Muscle of back (tissue), 11 donors: Measurements from ENCODE around the gene CNNM1. TPM values are rescaled to one million over a fixed set of nuclear protein-coding genes. Genes with fewer than 3 reads are reported as not detected.

ENCODE experiments used
- DNase-seq, 3 donors: peaks; one replicate each; pipeline versions ENCODE4 v3.0.0 to v3.0.0-alpha.2; 2013
- polyA plus RNA-seq, 10 donors: library from polyadenylated mRNA; unstranded; fragments of 120-200 nt; gene quantifications; one replicate each; pipeline ENCODE4 v1.2.1, GENCODE V29; 2013; ENCODE audit not compliant: insufficient read length in 10 of 10

CNNM1 gene
- polyA plus RNA-seq, 10 donors: 0.01 to 0.19 (median 0.08) TPM; not detected in 5

DNA sequence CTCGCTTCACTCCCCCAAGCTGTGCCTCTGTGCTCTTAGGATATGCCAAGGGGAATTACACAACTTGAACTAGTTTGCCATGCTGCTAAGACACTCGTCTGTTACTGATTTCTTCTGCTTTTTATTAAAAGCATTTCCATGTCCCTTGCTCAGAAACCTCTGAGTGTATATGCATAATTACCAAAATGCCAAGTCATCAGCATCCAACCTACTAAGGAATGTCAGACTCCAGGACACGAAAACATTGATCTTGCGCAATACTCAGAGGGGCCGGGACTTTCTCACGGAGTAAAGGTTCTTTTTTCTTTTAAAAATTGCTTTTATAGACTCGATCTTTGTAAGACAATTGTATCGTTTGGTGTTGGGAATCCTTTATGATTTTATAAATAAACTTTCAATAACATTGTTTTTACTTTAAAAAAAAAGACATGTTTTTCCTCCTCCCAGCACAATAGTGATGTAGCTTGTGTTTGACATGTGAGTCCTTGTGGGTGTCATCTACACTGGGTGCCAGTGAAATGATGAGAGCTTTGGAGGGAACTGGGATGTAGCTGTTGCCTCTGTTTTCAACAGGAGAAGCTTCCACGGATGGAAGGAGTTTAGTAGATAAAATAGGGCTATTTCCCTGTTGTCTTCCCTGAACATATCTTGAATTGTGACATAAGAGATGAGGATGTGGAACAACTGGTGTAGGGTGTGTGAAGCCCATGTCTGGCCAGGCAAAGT is 43.6 kb downstream of the CNNM1 start:
- DNase-seq: peak in 1 of 3 donors; percentile 51

DNA sequence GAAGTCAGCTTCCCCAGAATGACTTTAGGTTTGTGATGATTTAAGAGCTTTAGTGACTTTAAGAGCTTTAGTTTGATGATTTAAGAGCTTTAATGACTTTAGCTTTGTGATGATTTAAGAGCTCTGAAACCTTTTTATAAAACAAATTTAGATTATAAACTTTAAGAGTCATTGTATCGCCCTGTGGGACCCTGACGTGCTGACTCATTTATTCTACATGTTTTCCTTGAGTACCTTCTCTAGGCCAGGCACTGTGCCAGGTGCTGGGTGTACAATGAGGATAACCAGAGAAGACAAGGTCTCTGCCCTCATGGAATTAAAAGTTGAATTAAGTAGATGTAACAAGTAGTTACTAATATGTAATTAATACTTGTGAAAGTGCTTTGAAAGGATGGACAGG is 45.4 kb downstream of the CNNM1 start:
- peak in 1 of 3 donors; percentile 25 for DNase-seq

DNA sequence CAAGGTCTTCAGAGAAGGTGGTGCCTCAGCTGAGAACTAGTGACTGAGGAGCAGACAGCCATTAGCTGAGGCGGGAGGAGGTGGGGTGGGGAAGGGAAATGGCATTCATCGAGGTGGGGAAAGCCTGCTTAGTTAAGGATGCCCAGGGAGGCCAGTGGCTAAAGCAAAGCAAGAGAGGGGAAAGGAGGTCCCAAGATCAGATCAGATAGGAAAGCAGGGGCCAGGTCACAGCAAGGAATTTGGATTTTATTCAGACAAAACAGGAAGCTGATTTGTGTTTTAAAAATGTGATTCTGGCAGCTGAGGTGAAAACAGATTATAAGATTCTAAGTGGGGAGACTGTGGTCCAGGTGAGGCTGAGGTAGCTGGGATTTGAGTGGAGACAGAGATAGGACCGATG is 45.8 kb downstream of the CNNM1 start:
- no peak for DNase-seq

DNA sequence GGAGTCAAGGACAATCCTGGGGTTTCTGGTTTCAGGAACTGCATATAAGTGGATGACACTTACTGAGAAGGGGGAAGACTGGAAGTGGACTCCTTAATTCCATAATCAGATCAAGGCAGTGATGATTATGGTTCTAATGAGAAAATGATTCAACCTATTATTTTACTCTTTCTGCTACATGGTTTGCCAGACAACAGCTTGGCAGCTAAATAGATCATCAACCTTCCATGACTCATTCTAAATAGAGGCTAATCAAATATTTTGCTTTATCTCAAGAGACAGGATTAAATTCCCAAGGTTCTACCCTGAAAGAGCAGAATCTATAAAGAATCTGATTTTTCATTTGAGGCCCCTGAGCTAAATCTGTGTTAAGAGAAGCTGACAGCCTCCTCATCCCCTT is 46.3 kb downstream of the CNNM1 start:
- DNase-seq: no peak

DNA sequence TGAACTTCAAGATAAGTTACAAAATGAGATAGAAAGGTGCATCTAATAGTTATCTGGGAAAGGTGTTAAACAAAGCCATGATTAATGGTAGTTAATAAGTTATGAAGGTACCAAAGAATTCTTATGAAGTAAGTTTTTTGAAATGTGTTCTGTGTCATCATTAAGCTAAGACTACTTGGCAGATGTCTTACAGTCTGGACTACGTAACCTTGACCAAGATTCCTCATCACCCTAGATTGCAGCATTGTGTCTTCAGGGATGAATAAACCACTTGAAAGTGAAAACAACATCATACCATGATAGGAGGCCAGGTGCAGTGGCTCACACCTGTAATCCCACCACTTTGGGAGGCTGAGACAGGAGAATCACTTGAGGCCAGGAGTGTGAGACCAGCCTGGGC is 53.0 kb downstream of the CNNM1 start:
- no peak for DNase-seq

DNA sequence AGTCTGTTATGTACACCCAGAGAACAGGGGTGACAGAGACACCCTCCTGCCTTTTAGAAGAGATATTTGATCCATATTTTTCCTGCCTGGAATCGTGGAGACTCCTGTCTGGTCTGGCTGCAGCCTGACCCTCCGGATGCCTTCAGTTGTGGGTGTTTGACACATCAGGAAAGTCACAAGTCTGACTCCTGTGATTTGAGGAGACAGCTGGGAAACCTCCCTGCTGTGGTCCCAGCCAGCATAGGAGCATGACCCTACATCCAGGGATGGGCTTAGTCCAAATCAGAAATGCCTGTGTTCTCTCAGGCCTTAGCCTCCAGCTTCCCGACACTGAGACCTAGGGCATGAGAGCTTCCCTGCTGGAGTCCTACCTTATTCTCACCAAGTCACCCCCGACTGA is 57.9 kb downstream of the CNNM1 start:
- no peak for DNase-seq

DNA sequence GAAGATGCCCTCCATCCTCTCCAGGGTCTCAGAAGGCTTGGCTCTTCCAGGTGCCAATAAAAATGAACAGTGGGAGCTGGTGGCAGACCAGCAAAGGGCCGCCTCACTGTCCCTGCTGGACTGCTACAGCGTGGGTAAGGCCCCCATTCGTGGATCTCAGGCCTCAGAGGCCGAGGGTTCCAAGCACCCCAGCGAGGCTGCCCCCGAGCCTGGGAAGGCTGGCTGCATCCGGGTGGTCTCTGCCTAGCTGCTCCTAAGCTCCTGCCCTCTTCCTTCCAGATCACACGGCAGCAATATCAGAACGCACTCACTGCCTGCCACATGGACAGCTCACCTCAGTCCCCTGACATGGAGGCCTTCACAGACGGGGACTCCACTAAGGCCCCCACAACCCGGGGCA is 58.4 kb downstream of the CNNM1 start:
- no peak for DNase-seq

DNA sequence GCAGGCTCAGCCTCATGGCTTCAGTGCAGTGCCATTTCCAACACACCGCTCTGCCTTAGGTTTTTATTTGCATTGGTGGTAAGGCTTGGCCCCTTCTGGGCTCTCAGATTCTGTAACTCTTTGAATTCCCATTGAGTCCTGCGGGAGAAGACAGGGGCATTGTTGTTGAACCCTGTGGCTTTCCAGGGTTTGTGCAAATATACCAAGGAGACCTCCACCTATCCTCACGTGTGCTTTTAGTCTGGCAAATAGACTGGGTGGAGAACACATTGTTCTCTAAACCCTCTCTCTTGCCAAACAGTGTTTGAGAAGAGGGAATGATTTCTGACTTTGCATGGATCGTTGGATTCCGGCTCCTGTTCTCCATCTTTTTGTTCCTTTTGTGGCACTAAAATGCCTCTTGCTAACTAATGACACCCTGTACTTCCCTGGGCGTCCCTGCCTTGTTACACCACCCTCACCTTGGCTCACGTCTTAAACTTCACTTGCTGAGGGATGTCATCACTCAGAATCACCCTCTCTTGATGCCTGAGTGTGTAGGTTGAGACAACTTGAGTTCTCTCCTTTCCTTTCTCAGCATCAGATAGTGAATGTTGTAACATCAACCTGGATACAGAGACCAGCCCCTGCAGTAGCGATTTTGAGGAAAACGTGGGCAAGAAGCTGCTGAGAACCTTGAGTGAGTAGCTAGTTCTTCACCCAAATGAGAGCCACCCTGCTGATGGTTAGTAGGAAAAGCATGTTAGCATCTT is 60.7 kb downstream of the CNNM1 start:
- no peak for DNase-seq

DNA sequence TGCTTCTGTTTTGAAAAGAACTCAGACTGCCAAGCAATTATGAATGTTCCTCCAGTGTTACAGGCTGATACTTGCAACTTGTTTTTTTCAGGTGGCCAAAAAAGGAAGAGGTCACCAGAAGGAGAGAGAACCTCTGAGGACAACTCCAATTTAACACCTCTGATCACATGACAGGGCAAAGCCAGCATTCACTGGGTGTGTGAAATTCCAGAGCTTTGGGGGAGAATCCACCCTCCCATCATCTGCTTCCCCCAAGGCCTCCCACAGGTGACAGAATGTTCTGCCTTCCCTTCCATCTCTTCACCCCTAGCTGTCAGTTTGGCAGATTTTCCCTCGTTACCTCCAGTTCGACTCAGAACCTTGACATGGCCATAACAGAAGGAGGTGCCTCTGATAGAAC is 62.2 kb downstream of the CNNM1 start:
- no peak for DNase-seq

DNA sequence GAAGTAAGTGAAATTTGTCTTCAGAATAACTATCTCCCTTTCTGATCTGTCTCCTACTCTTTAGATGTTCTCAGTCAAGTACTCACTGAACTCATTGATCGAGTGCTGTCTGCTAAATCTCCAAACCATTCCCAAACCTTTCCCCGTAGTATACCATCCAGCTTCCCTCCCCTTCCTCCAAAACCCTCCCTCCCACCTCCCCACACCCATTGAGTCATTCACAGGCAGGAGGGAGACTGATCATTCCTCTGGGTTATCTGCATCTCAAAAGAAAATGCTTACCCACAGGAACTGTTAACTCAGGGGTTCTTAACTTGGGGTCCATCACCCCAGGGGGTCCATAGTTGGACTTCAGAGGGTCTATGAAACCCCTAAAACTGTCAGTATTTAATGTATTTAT is 63.9 kb downstream of the CNNM1 start:
- no peak for DNase-seq

DNA sequence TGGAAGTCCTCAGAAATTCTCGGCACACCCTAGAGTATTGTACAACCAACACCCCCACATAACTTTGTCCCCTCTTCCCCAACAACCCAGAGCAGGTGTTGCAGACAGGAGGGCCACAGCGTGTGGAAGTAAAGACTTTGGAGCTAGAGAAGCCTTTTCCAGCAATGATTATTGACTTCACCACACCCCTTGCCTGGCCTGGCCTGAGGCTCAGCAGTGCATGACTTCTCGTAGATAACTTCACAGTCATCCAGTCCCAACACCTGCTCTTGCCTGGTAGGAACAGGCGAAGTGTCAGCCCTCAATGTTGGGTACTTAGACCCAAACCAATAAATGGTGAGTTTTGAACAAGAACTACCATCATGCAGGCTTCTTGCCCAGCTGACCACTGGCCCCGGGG is 64.5 kb downstream of the CNNM1 start:
- no peak for DNase-seq

DNA sequence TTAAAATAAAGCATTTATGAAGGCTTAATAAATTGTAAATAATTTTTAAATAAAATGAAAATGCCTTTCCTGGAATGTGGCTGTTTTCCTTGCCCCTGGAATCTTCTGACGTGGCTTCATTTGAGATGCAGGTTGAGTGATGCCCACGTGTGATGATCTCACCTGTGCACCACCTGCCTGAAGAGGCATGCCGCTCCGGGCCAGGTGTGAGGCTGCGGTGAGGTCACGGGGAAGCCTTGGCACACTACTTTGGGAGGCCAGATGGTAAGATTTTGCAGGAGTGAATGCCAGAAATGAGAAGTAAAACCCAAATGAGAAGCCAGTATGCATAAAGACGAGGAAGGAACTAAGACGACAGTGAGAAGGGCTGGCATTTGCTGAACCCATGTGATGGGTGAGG is 65.1 kb downstream of the CNNM1 start:
- DNase-seq: no peak

DNA sequence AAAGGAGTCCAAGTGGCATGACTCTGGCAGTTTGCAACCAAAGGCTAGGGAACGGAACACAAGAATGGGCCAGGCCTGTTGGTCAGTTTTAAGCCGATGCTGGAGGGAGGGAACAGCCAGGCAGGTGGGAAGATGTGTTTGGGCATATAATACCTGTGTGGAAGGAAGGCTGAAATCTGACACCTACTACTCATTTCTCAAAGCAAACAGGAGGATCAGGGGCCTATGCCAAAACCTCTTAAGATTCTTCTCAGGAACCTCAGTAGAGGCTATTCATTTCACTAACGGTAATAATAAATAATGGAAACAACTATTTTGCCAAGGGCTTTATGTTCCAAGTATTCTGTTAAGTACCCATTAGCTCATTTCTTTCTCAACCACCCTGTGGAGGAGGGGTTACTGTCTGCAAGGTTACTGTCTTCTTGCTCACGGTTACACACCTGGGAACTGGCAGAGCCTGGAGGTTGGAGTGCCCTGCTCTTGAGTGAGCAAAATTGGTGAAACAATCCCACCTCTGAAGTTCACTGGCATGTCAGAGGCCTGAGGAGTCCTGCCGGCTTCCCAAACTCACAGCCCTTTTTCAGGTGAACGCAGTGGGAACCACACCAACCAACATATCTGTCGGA is 65.7 kb downstream of the CNNM1 start:
- no peak for DNase-seq

DNA sequence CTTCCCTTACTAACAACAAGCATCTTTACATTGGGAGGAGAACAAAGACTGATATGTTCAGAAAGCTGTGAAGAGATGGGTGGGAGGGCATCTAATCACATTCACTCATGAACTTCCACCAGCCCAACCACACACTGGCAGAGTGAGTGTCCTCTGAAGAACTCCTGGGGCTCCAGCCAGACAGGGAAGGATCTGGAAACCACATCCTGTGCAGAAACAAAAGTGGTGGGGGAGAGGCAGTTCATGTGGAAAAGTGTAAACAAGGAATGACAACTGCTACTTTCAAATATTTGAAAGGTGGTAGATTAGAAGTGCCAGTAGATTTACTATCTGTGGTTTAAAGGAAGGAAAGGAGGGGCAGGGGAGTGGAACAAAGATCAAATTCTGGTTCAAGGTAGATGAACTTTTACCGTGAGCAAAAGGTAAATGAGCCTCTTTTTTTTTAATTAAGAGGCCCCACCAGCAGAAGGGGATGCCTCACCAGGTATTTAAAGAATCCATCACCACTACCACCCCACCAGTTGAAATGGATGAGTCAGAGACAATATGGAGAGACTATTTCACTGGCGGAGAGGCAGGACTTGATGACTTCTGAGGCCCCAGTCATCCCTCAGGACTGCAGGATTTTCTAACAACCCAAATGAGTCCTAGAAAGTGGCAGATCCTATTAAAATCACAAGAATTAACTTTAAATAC is 66.7 kb downstream of the CNNM1 start:
- DNase-seq: peak in 1 of 3 donors; percentile 71

DNA sequence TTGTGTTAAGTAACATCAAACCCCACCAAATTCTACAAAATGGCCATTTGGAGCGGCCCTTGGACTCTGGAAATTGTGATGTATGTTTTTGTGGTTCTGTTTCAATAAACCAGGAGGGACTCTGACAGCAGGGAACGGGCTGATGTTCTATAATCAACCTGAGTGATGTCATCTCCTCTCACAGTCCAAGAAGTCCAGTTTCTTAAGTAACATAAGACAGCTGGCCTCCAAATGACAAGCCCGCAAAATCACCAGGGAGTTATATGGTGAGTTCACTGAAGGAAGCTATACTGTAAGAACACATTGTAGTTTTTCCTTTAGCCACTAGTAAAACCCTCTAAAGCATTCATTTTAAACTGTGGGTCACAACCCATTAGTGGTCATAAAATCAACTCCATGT is 67.3 kb downstream of the CNNM1 start:
- no peak for DNase-seq

DNA sequence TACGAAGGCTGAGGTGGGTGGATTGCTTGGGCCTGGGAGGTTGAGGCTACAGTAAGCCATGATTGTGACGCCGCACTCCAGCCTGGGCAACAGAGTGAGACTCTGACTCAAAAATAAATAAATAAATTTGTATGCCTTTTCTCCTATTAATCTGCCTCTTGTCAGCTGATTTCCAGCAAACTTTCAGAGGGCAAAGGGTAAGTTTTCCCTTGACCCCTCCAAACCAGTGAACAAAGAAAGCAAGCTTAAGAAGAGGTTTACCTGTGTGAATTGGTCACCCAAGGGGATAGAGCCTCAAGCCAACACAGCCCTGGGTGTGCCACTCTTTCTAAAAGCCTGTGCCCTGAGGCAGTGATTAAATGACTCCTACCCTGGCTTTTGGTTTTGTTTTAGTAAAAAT is 70.5 kb downstream of the CNNM1 start:
- no peak for DNase-seq

DNA sequence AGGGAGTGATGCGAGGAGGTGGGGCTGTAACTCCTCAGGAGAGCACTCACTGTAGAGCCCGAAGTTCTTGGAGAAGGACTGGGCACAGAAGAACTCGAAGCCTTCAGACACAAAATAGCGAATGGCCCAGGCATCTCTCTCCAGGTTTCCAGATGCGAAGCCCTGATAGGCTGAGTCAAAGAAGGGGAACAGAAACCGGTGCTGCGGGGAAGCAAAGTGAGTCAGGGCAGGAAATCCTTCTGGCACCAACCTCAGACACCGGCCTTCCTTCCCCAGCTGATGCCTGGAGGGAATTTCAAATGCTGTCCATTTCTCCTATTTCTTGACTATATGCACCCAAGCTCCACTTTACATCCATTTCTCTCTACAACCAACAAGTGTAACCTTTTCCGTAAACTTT is 74.5 kb downstream of the CNNM1 start:
- no peak for DNase-seq

DNA sequence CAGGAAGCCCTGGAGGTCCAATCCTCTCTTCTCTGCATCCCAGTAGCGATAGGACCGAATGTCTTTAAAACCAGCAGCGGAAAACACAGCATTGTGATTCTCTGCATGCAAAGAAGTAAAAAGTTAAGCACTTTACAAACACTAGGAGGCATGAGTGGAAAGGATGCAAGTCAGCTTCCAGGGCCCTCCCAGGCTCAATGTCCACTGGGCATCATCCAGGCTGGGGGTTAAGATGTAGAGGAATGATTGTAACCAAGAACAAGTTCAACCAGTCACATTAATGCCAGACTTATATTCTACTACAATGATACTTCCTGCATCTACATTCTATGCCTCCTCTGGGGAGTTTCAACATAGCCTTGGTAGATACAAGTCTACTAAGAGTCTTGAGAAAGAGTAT is 77.0 kb downstream of the CNNM1 start:
- DNase-seq: no peak

DNA sequence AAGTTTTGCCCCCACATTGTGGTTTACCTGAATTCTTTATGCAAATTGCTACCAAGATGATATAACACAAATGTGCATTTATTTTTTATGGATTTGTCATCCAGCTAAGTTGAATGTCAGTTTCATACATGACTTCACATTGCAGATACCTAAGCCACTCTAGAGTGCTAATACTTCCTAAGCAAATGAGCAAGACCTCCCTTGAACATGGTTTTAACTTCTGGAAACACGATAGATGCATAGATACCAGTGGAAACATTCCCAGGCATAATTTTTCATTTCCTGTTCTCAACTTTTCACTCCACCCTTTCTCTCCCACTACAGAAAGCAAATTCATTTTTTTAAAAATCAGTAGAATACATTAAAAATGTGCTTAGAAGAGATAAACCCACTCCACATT is 81.0 kb downstream of the CNNM1 start:
- no peak for DNase-seq

DNA sequence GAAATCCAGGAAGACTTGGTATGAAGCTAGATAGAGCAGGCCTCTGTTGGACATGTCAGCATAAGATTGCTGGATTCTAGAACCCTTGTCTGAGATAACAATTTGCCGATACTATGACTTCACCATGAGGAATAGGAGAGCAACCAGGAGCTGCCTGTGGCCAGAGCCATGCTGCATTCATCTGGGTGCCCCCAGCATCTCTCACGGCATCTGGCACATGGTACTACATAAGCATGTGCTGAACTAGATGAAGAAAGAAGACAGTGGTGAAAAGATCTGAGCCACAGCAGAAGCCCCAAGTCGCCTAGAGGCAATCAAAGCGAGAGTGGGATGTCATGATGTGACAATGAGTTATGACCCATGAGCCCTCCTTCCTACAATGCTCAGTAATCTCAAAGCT is 81.7 kb downstream of the CNNM1 start:
- no peak for DNase-seq

DNA sequence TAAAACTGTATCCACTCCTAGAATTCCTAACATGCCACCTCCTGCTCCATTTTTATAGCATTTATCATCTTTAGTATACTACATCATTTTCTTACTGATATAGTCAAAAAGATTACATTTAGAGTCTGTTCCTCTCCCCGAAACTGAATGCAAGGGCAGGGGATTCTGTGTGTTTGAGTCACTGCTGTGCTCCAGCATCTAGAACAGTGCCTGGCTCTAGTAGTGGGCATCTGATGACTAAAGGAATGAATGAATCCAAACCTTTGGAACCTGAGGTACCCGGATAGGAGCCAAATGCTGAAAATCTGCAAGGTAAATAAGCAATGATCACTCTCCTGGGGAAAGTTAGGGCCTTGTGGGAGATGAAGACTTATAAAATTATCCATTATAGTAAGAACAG is 82.4 kb downstream of the CNNM1 start:
- no peak for DNase-seq

DNA sequence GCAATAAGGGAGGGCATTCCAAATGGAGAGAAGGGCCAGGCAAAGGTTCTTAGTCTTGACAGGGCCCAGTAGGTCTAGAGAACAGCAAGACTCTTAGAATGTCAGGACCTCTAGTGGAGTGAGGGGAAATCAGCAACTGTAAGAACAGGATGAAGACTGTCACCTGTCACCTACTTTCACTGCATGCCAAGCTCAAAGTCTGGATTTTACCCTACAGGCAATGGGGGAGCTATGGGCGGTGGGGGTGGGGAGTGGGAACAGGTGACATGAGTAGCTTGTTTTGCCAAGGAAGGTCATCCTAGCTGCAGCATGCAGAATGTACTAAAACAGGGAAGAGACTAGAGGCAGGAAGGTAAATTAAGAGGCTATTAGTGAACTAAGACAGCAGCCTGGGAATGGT is 82.9 kb downstream of the CNNM1 start:
- DNase-seq: no peak
